T-helper 2 cell (primary cell): ENCODE measurements around the gene RETREG3.
"Not testable (repeated sequence)": the region's sequence is repeated elsewhere in the genome, so short reads cannot be mapped to it uniquely, and the experiment has no call there.

ENCODE experiments used
- DNase-seq, 5 experiments: peaks; one replicate each; pipeline versions ENCODE4 v3.0.0 to v3.0.0-alpha.2; 2012 to 2022

RETREG3 gene

GRCh38 chr17:42548993-42549755 lies 60.0 kb downstream of the RETREG3 start:
- DNase-seq, result no peak

GRCh38 chr17:42548070-42548837 lies 60.9 kb downstream of the RETREG3 start:
- DNase-seq, result peak; percentile 53 to 78 (median 61)

- no peak for DNase-seq
Observed at GRCh38 chr17:42547698-42548069, 61.5 kb downstream of the RETREG3 start.

- DNase-seq, result no peak
Observed at GRCh38 chr17:42547001-42547461, 62.1 kb downstream of the RETREG3 start.

GRCh38 chr17:42545755-42546505 lies 63.2 kb downstream of the RETREG3 start:
- DNase-seq, result not testable (repeated sequence)

- no peak for DNase-seq
Observed at GRCh38 chr17:42544874-42545283, 64.3 kb downstream of the RETREG3 start.

- DNase-seq, result no peak
Observed at GRCh38 chr17:42543190-42544079, 65.7 kb downstream of the RETREG3 start.

- DNase-seq, result peak in 1 of 5 experiments; percentile 29
Observed at GRCh38 chr17:42541041-42541833, 67.9 kb downstream of the RETREG3 start.

GRCh38 chr17:42540558-42540957 lies 68.6 kb downstream of the RETREG3 start:
- DNase-seq, result not testable (repeated sequence)

GRCh38 chr17:42538482-42538881 lies 70.7 kb downstream of the RETREG3 start:
- no peak for DNase-seq

- DNase-seq, result no peak
Observed at GRCh38 chr17:42537826-42538451, 71.2 kb downstream of the RETREG3 start.

GRCh38 chr17:42537156-42537805 lies 71.9 kb downstream of the RETREG3 start:
- DNase-seq, result no peak

- DNase-seq, result peak; percentile 42 to 77 (median 54)
Observed at GRCh38 chr17:42536372-42537155, 72.6 kb downstream of the RETREG3 start.

GRCh38 chr17:42536048-42536371 lies 73.2 kb downstream of the RETREG3 start, which contains the start of gene NAGLU:
Gene NAGLU (plus strand): TSS chr17:42536241. CDS start chr17:42536273, 32 bp downstream.
- peak; percentile 63 to 86 (median 71) for DNase-seq

- DNase-seq, result no peak
Observed at GRCh38 chr17:42535155-42536047, 73.8 kb downstream of the RETREG3 start.

GRCh38 chr17:42531455-42532354 lies 77.5 kb downstream of the RETREG3 start:
- peak; percentile 25 to 58 (median 38) for DNase-seq

GRCh38 chr17:42530952-42531454 lies 78.2 kb downstream of the RETREG3 start:
- DNase-seq, result no peak
